Breast epithelium (tissue), 3 donors: Measurements from ENCODE around the gene HSD17B10.

Source experiments
- POLR2A ChIP-seq: fragments of 450-650 bp; IDR thresholded peaks from one replicate; pipeline ENCODE4 v1.6.1; 2016; ENCODE audit warnings: antibody characterized with exemption, mild to moderate bottlenecking, moderate library complexity
- POLR2AphosphoS5 ChIP-seq, 3 donors: sonication (generic); formaldehyde crosslinking; IDR thresholded peaks; one replicate each; pipeline ENCODE4 v1.6.1; 2017; ENCODE audit warnings: antibody characterized with exemption in 3 of 3
- TF ChIP-seq, protein P1 (sequence below), 3 donors: fragments of 450-650 bp; IDR thresholded peaks; one replicate each; pipeline ENCODE4 v1.5.1; 2016 to 2017; ENCODE audit warnings: antibody characterized with exemption in 3 of 3, mild to moderate bottlenecking in 3 of 3, moderate library complexity in 3 of 3

DNA sequence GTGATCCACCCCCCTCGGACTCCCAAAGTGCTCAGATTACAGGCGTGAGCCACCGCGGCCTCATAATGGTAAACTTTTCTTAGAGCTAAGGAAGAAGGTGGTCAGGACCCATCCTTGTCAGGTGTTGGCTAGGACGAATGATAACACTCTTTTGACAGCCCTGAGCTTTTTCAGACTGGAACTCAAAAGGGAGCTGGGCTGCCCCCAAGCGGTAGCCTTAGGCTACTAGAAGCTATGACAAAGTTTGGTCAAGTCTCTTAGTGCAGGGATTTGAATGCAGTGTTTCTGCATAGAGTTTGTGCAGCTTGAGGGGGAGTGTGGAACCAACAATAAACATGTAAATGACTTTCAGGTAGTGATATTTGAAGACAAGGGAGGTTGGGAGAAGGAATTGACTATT, 11.8 kb upstream of the HSD17B10 start:
- TF ChIP-seq, protein P1, sequence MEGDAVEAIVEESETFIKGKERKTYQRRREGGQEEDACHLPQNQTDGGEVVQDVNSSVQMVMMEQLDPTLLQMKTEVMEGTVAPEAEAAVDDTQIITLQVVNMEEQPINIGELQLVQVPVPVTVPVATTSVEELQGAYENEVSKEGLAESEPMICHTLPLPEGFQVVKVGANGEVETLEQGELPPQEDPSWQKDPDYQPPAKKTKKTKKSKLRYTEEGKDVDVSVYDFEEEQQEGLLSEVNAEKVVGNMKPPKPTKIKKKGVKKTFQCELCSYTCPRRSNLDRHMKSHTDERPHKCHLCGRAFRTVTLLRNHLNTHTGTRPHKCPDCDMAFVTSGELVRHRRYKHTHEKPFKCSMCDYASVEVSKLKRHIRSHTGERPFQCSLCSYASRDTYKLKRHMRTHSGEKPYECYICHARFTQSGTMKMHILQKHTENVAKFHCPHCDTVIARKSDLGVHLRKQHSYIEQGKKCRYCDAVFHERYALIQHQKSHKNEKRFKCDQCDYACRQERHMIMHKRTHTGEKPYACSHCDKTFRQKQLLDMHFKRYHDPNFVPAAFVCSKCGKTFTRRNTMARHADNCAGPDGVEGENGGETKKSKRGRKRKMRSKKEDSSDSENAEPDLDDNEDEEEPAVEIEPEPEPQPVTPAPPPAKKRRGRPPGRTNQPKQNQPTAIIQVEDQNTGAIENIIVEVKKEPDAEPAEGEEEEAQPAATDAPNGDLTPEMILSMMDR (IDR thresholded peaks at IDR 0.05) = no peak
- TF ChIP-seq POLR2A (no peak), POLR2AphosphoS5 (IDR thresholded peaks at IDR 0.05) (no peak)
